HG03175 (cell line): ENCODE data around the gene ELOVL7.
"Not testable (repeated sequence)": the region's sequence is repeated elsewhere in the genome, so short reads cannot be mapped to it uniquely, and the experiment has no call there.

Experiments
- ATAC-seq: cut with Tn5 transposase; IDR thresholded peaks from one replicate; pipeline ENCODE4 v1.9.1; 2021; ENCODE audit warnings: mild to moderate bottlenecking, moderate library complexity; ENCODE audit not compliant: unreplicated experiment

Gene ELOVL7

DNA sequence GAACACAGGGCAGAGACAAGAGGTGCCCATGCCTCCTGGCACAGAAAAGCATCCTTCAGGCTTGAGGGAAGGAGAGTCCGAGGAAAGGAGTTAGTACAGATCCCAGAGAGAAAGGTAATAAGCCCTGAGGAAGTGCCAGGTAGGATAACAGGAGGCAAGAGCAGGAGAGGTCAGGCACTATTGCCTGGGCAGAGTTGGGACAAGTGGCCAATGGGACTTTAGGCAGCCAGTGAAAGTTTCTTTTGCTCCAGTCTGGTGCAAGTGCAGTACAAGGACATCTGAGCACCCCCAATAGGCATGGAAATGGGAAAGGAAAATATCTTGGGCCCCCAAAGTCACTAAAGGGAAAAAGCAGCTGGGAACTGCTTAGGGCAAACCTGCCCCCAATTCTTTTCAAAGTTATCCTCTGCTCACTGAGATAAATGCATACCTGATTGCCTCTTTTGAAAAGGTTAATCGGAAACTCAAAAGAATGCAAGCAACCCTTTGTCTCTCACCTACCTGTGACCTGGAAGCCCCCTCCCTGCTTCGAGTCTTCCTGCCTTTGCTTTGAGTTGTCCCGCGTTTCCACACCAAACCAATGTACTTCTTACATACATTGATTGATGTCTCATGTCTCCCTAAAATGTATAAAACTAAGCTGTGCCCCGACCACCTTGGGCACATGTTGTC, 46.5 kb downstream of the ELOVL7 start:
- ATAC-seq: no peak

GRCh38 chr5:60795424-60795950, 48.6 kb downstream of the ELOVL7 start:
- ATAC-seq: not testable (repeated sequence)

GRCh38 chr5:60794691-60795090, 49.4 kb downstream of the ELOVL7 start:
- no peak for ATAC-seq

DNA sequence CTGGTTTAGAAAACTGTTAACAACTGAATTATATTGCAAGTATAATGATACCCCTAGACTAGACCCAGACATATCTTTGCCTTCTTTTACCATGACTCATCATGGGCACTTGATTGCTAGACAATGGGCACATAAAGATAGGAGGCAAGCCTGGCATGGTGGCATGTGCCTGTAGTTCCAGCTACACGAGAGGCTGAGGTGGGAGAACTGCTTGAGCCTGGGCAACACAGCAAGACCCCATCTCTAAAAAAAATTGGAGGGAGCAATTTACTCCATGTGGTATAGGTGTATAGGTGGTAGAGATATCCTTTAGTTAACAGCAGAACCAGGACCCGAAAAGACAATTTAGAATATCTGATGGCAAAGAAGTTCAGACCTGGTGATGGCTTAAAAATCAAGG, 51.6 kb downstream of the ELOVL7 start:
- ATAC-seq: no peak

GRCh38 chr5:60789551-60789950, 54.5 kb downstream of the ELOVL7 start:
- ATAC-seq: no peak

DNA sequence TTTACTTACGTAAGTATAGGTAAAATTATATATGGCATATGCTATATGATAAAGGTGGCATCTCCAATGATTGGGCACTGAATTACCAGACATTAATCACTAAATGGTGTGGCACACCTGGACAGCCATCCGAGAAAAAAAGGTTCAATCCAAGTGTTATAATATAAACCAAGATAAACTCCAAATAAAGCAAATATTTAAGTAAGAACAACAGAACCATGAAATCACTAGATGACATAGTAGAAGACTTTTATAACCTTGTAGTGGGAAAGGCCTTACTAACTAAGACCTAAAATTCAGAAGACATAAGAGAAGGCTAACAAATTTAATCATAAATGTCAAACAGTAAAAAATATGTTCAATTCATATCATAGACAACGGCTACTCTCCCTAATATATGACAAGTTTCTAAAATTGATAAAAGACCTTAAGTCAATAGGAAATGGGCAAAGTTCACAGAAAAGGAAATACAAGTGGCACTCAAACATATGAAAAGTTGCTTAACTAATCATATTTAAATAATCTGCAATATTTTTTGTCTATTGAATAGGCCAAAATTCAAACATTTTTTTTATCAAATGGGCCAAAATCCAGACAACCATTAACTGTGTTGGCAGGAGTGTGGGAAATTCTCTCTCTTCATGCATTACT, 55.1 kb downstream of the ELOVL7 start:
- ATAC-seq: no peak

DNA sequence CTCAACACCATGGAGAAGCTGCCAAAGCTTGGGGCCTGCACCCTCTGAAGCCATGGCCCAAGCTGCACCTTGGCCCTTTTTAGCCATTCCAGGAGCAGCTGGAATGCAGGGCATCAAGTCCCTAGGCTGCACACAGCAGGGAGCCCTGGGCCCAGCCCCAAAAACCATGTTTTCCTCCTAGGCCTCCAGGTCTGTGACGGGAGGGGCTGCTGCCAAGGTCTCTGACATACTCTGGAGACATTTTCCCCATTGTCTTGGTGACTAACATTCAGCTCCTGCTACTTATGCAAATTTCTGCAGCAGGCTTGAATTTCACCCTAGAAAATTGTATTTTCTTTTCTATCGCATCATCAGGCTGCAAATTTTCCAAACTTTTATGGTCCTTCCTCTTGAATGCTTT, 64.6 kb downstream of the ELOVL7 start:
- no peak for ATAC-seq

- ATAC-seq: no peak
Observed at GRCh38 chr5:60776343-60776742, 67.7 kb downstream of the ELOVL7 start.

DNA sequence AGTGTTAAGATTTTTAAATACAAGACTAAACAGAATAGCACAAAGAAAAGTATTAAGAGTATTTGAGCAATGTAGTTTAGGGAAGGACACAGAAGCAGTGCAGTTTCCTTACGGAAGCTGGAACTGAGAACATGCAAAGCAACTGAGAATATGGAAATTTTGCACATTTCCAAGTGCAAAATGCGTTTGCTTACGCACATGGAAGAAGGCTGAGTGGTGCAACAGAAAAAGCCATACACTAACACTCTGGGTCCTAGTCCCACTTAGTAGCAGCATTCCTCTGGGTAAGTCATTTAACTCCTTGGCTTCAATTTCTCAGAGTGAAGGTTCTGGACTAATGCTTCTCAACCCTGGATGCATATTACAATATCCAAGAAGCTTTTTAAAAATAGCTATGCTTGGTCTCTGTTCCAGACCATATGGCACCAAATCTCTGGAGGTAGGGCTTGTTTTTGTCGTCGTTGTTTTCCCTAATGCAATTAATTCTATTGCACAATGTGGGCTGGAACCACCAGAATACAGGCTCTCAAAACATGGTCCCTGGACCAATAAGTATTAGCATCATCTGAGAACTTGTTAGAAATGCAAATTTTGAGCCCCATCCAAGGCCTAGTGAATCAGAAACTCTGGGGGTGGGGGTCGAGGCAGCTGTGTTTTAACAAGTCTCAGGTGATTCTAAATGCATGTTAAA, 78.9 kb downstream of the ELOVL7 start:
- no peak for ATAC-seq

DNA sequence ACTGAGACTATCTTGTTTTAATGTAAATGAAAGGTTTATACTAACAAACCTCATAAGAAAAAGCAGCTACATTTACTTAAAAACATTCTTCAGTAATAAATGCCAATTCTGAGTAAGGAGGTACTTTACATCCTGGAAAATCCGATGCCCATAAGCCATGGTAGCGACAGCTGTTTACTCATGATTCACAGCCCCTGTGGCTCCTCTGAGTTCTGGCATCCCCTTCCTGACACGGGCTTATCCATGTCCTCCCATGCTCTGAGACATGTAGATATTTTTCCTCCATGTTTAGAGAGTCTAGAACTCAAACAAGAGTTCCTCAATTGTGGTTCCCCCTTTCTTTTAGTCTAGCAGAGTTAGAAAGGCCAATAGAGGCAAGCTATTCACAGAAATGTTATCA, 81.0 kb downstream of the ELOVL7 start:
- ATAC-seq: no peak

GRCh38 chr5:60754495-60754894, 89.6 kb downstream of the ELOVL7 start:
- no peak for ATAC-seq

DNA sequence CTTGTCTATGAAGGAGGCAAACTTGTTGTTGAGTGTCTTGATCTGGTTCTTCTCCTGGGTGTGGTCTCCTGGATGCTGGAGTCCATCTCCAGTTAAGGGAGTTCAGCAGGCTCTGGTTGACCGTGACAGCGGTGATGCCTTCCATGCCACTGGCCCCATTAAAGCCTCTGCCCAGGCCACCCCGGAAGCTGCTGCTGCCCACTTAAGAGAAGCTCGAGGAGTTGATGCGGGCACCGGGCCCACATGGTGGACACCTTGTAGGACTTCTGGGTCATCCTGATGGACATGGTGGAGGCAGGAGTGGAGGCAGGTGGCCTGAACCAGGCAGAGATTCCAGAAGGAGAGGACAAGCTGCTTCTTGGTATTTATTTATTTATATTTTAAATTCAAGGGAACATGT, 99.4 kb downstream of the ELOVL7 start:
- ATAC-seq: no peak

DNA sequence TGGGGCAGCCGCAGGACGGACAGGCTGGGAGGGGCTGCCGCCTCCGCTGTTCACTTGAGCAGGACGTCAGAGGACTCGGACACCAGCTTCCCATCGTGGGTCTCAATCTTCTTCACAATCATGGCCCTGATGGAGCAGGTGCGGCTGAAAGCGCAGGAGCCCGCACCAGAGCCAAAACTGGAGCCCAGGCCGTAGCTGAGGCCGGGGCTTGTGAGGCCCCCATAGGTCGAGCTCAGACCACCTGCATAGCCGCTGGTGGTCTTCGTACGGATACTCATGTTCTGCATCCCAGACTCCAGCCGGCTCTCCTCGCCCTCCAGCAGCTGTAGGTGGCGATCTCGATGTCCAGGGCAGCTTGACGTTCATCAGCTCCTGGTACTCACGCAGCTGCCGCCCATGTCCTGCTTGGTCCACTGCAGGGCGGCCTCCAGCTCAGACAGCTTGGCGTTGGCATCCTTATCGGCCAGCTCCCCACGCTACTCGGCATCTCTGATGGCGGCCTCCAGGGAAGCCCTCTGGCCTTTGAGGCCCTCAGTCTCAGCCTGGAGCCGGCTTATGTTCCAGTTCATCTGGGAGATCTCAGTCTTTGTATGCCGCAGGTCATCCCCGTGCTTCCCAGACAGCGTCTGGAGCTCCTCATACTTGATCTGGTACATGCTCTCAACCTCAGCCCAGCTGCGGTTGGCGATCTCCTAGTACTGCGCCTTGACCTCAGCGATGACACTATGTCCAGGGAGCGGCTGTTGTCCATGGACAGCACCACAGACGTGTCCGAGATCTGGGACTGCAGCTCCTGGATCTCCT, 100.4 kb downstream of the ELOVL7 start:
- no peak for ATAC-seq

- no peak for ATAC-seq
Observed at GRCh38 chr5:60740322-60740721, 103.7 kb downstream of the ELOVL7 start.

GRCh38 chr5:60738933-60739332, 105.1 kb downstream of the ELOVL7 start:
- ATAC-seq: no peak

DNA sequence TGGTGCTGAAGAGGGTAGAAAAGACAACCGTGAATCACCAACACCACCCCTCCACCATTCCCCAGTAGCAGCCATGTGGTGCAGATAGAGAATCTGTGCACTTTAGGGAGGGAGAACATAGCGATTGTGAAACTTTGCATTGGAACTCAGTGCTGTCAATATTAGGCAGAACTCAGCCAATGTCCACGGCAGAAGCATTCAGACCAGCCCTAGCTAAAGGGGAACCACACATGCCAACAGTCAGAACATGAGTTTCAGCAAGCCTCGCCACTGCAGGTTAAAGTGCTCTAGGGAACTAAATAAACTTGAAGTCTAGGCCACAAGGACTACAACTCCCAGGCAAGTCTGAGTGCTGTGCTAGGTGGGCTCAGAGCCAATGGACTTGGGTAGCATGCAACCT, 105.6 kb downstream of the ELOVL7 start:
- ATAC-seq: no peak

DNA sequence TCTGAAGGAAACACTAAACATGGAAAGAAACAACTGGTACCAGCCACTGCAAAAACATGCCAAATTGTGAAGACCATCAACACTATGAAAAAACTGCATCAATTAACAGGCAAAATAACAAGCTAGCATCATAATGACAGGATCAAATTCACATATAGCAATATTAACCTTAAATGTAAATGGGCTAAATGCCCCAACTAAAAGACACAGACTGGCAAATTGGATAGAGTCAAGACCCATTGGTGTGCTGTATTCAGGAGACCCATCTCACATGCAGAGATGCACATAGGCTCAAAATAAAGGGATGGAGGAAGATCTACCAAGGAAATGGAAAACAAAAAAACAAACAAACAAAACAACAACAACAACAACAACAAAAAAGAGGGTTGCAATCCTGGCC, 113.2 kb downstream of the ELOVL7 start:
- ATAC-seq: not testable (repeated sequence)

- no peak for ATAC-seq
Observed at GRCh38 chr5:60727033-60727679, 116.9 kb downstream of the ELOVL7 start.

GRCh38 chr5:60724126-60724525, 119.9 kb downstream of the ELOVL7 start:
- ATAC-seq: no peak

DNA sequence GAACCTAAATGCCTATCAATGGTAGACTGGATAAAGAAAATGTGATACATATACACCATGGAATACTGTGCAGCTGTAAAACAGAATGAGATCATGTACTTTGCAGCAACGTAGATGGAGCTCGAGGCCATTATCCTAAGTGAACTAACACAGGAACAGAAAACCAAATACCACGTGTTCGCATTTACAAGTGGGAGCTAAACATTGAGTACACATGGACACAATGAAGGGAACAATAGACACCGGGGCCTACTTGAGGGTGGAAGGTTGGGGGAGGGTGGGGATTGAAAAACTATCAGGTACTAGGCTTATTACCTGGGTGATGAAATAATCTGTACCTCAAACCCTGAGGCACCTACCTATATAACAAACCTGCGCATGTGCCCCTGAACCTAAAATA, 121.7 kb downstream of the ELOVL7 start:
- no peak for ATAC-seq

DNA sequence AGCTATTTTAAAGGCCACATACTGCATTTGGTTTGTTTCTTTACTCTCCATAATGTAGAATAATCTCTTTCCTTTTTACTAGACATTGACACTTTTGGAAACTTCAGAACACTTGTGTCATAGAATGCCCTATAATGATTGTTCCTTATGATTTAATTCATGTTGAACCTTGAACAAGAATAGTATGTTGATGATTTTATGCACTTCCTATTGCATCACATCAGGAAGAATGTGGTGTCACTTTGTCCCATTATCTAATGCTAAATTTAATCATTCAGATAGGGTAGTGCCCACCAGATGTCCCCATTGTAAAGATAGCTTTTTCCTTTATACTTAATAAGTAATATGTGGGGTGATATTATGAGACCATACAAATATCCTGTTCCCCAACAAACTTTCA, 124.7 kb downstream of the ELOVL7 start:
- no peak for ATAC-seq
